ENCODE results near the gene PSIP1. TPM values are rescaled to one million over a fixed set of nuclear protein-coding genes. Genes with fewer than 3 reads are reported as not detected.

PSIP1 gene
- total and polyA plus RNA-seq, 9 of the 15 experiments (the other 6 are each of a cell fraction or from before 2014, with no cell fraction given): 18.8 to 119 (median 59.9) TPM

GRCh38 chr9:15422372-15423230, 88.2 kb downstream of the PSIP1 start, which contains the start of gene SNAPC3 (continued):
- TF ChIP-seq E2F8 (IDR thresholded peaks at IDR 0.05; ENCODE audit: low read depth, partially characterized antibody) (no peak), JUNB (CRISPR knock-in tag; conservative IDR thresholded peaks at IDR 0.05) (no peak), ZNF354B (CRISPR knock-in tag; IDR thresholded peaks at IDR 0.05) (no peak), ZSCAN29 (IDR thresholded peaks at IDR 0.05) (no peak), ARNT (IDR thresholded peaks at IDR 0.05) (no peak), MEF2A (IDR thresholded peaks at IDR 0.05; ENCODE audit: control insufficient read depth, low read depth, low read length) (no peak), ETV6 (IDR thresholded peaks at IDR 0.05; ENCODE audit: borderline replicate concordance in 1 of 2, low read depth in 2 of 2, low read length in 1 of 2) (no peak), ETV6 (CRISPR knock-in tag; IDR thresholded peaks at IDR 0.05; ENCODE audit: borderline replicate concordance) (no peak), NCOA2 (IDR thresholded peaks at IDR 0.05; ENCODE audit: partially characterized antibody in 2 of 2) (no peak), PKNOX1 (IDR thresholded peaks at IDR 0.05) (peak; percentile 30), RBM34 (IDR thresholded peaks at IDR 0.05; ENCODE audit: borderline replicate concordance, insufficient read depth, low read length) (no peak), NR2C2 (CRISPR knock-in tag; IDR thresholded peaks at IDR 0.05) (no peak), NR2C2 (tag; IDR thresholded peaks at IDR 0.05) (peak; percentile 89), U2AF2 (optimal IDR thresholded peaks at IDR 0.05; ENCODE audit: low read depth, low read length) (no peak), ZNF561 (CRISPR knock-in tag; conservative IDR thresholded peaks at IDR 0.05) (no peak), MAX (CRISPR knock-in tag; IDR thresholded peaks at IDR 0.05) (peak; percentile 54), SREBF2 (CRISPR knock-in tag; IDR thresholded peaks at IDR 0.05) (no peak), L3MBTL2 (IDR thresholded peaks at IDR 0.05) (0 out of 2 replicates have a peak, but pooled peaks have one; percentile 53), CBFA2T2 (conservative IDR thresholded peaks at IDR 0.05) (no peak), ETS1 (conservative IDR thresholded peaks at IDR 0.05; ENCODE audit: control insufficient read depth, low read depth, low read length) (peak; percentile 95), TCFL5 (CRISPR knock-in tag; conservative IDR thresholded peaks at IDR 0.05) (no peak), TRIM28 (IDR thresholded peaks at IDR 0.05) (no peak), ZNF695 (CRISPR knock-in tag; IDR thresholded peaks at IDR 0.05) (no peak)

Data from K562 (cell line).